ENCODE measurements around the gene CSRNP3.

DNA sequence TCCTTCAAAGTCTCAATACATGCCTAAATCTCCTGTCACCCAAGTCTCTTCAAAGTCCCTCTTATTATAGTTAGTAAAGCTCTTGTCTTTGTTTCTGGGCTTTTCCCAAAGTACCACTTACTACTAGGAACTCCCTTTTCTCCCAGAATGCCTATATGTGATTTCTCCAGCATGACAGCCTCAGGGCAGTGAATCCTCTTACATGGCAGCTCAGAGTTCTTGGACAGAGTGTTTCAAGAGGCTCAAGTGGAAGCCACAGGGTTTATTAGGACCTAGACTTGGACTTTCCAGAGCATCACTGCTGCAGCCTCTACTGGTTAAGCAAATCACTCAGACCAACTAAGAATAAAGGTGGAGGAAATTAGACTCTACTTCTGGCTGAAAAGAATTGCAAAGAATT, 98.9 kb downstream of the CSRNP3 start:
- no peak for TF ChIP-seq HOXB5 (CRISPR knock-in tag; IDR thresholded peaks at IDR 0.05)
- TF ChIP-seq FOSB (CRISPR knock-in tag; IDR thresholded peaks at IDR 0.05) = no peak
- no peak for TF ChIP-seq RAD21 (conservative IDR thresholded peaks at IDR 0.05 in 1 of 2, IDR thresholded peaks at IDR 0.05 in 1 of 2)
- TF ChIP-seq, protein P1, sequence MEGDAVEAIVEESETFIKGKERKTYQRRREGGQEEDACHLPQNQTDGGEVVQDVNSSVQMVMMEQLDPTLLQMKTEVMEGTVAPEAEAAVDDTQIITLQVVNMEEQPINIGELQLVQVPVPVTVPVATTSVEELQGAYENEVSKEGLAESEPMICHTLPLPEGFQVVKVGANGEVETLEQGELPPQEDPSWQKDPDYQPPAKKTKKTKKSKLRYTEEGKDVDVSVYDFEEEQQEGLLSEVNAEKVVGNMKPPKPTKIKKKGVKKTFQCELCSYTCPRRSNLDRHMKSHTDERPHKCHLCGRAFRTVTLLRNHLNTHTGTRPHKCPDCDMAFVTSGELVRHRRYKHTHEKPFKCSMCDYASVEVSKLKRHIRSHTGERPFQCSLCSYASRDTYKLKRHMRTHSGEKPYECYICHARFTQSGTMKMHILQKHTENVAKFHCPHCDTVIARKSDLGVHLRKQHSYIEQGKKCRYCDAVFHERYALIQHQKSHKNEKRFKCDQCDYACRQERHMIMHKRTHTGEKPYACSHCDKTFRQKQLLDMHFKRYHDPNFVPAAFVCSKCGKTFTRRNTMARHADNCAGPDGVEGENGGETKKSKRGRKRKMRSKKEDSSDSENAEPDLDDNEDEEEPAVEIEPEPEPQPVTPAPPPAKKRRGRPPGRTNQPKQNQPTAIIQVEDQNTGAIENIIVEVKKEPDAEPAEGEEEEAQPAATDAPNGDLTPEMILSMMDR (IDR thresholded peaks at IDR 0.05) = no peak
- no peak for TF ChIP-seq CEBPB (IDR thresholded peaks at IDR 0.05)
- TF ChIP-seq POLR2A (IDR thresholded peaks at IDR 0.05; ENCODE audit: low read length) = no peak
- TF ChIP-seq KDM1A (IDR thresholded peaks at IDR 0.05; ENCODE audit: low read depth) = no peak
- no peak for TF ChIP-seq GATA3 (IDR thresholded peaks at IDR 0.05; ENCODE audit: borderline replicate concordance)
- no peak for TF ChIP-seq KDM5A (IDR thresholded peaks at IDR 0.05)
- TF ChIP-seq POLR2AphosphoS2 (conservative IDR thresholded peaks at IDR 0.05; ENCODE audit: low read length) = no peak
- no peak for TF ChIP-seq RNF2 (IDR thresholded peaks at IDR 0.05; ENCODE audit: borderline replicate concordance, low read depth)
- TF ChIP-seq MYC (IDR thresholded peaks at IDR 0.05; ENCODE audit: borderline replicate concordance, low read length) = no peak
- TF ChIP-seq, protein P2, sequence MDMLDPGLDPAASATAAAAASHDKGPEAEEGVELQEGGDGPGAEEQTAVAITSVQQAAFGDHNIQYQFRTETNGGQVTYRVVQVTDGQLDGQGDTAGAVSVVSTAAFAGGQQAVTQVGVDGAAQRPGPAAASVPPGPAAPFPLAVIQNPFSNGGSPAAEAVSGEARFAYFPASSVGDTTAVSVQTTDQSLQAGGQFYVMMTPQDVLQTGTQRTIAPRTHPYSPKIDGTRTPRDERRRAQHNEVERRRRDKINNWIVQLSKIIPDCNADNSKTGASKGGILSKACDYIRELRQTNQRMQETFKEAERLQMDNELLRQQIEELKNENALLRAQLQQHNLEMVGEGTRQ (IDR thresholded peaks at IDR 0.05) = no peak
- no peak for TF ChIP-seq EHMT2 (IDR thresholded peaks at IDR 0.05; ENCODE audit: low read depth)
